ENCODE data around the gene ARX. TPM values are rescaled to one million over a fixed set of nuclear protein-coding genes. Genes with fewer than 3 reads are reported as not detected.
A peak's percentile ranks its signal among the peaks of the same experiment; 100 is the strongest.

Gene ARX
- total RNA-seq, 2 experiments from 2014 or later: not detected

- H3K4me1 Mint-ChIP-seq: peaks cover 11% of the 10 kb centered on the region
- POLR2A ChIA-PET: no interaction called here
- no peak overlapping the region for H3K4me3 Mint-ChIP-seq
- CTCF ChIA-PET: interaction anchor here (1.4 kb wide), 1 partner anchor 11 kb away, joined by 3 read pairs; no protein-coding TSS in a partner anchor
- no peaks in the 10 kb centered on the region for H3K9me3 Mint-ChIP-seq
- H3K36me3 Mint-ChIP-seq (ENCODE audit: low read depth): no peaks in the 10 kb centered on the region
- DNase-seq: no peak
- no peak overlapping the region for H3K27ac Mint-ChIP-seq
- H3K27me3 Mint-ChIP-seq: peaks cover 60% of the 10 kb centered on the region
These were observed 8.1 kb upstream of the ARX start for GRCh38 chrX:25023908-25024307.

- Mint-ChIP-seq H3K36me3 (ENCODE audit: low read depth) (no peaks in the 10 kb centered on the region), H3K27ac (no peak overlapping the region), H3K4me1 (peaks cover 11% of the 10 kb centered on the region), H3K27me3 (peaks cover 68% of the 10 kb centered on the region), H3K4me3 (no peak overlapping the region), H3K9me3 (no peaks in the 10 kb centered on the region)
- CTCF ChIA-PET: interaction anchor here (0.5 to 1.7 kb wide), 2 partner anchors 14 to 105 kb away, joined by 3 to 4 read pairs; no protein-coding TSS in a partner anchor
- POLR2A ChIA-PET: no interaction called here
- DNase-seq: no peak
These were observed 6.9 kb upstream of the ARX start for GRCh38 chrX:25022499-25023325.

GRCh38 chrX:25020905-25021449 lies 5.2 kb upstream of the ARX start:
- H3K27me3 Mint-ChIP-seq: peaks cover 77% of the 10 kb centered on the region
- peak overlapping the region; percentile 27 for H3K4me3 Mint-ChIP-seq
- no peak overlapping the region for H3K27ac Mint-ChIP-seq
- CTCF ChIA-PET: interaction anchor here (1.0 to 2.3 kb wide), 2 partner anchors 10 to 14 kb away, joined by 3 to 13 read pairs; no protein-coding TSS in a partner anchor
- H3K4me1 Mint-ChIP-seq: peaks cover 14% of the 10 kb centered on the region
- H3K36me3 Mint-ChIP-seq (ENCODE audit: low read depth): peaks cover 3% of the 10 kb centered on the region
- POLR2A ChIA-PET: no interaction called here
- no peaks in the 10 kb centered on the region for H3K9me3 Mint-ChIP-seq
- peak; percentile 18 for DNase-seq

GRCh38 chrX:25020391-25020904 lies 4.7 kb upstream of the ARX start:
- H3K4me1 Mint-ChIP-seq: peaks cover 14% of the 10 kb centered on the region
- H3K9me3 Mint-ChIP-seq: no peaks in the 10 kb centered on the region
- no peak overlapping the region for H3K27ac Mint-ChIP-seq

GRCh38 chrX:25019707-25020390 lies 4.1 kb upstream of the ARX start:
- no peaks in the 10 kb centered on the region for H3K9me3 Mint-ChIP-seq
- no peak overlapping the region for H3K27ac Mint-ChIP-seq
- no peak for DNase-seq
- POLR2A ChIA-PET: no interaction called here
- peaks cover 14% of the 10 kb centered on the region for H3K4me1 Mint-ChIP-seq
- H3K27me3 Mint-ChIP-seq: peaks cover 79% of the 10 kb centered on the region
- CTCF ChIA-PET: interaction anchor here (2.3 kb wide), 1 partner anchor 9 kb away, joined by 13 read pairs; no protein-coding TSS in a partner anchor
- peaks cover 3% of the 10 kb centered on the region for H3K36me3 Mint-ChIP-seq (ENCODE audit: low read depth)
- no peak overlapping the region for H3K4me3 Mint-ChIP-seq

More at GRCh38 chrX:25020391-25020904, 4.7 kb upstream of the ARX start:
- ChIA-PET POLR2A (no interaction called here), CTCF (interaction anchor here (2.3 kb wide), 1 partner anchor 9 kb away, joined by 13 read pairs; no protein-coding TSS in a partner anchor)
- no peak for DNase-seq
- peaks cover 3% of the 10 kb centered on the region for H3K36me3 Mint-ChIP-seq (ENCODE audit: low read depth)
- H3K4me3 Mint-ChIP-seq: no peak overlapping the region
- peaks cover 75% of the 10 kb centered on the region for H3K27me3 Mint-ChIP-seq

GRCh38 chrX:25018682-25019081 lies 2.9 kb upstream of the ARX start:
- Mint-ChIP-seq H3K4me3 (no peak overlapping the region), H3K9me3 (no peaks in the 10 kb centered on the region), H3K27me3 (peaks cover 76% of the 10 kb centered on the region), H3K36me3 (ENCODE audit: low read depth) (peaks cover 3% of the 10 kb centered on the region), H3K4me1 (peaks cover 18% of the 10 kb centered on the region), H3K27ac (no peak overlapping the region)
- CTCF ChIA-PET: no interaction called here
- POLR2A ChIA-PET: no interaction called here
- no peak for DNase-seq

- Mint-ChIP-seq H3K9me3 (no peaks in the 10 kb centered on the region), H3K27ac (no peak overlapping the region), H3K27me3 (peaks cover 73% of the 10 kb centered on the region), H3K4me1 (peaks cover 22% of the 10 kb centered on the region), H3K4me3 (no peak overlapping the region), H3K36me3 (ENCODE audit: low read depth) (peaks cover 3% of the 10 kb centered on the region)
- no peak for DNase-seq
- ChIA-PET CTCF (no interaction called here), POLR2A (no interaction called here)
These were observed 2.0 kb upstream of the ARX start for GRCh38 chrX:25017667-25018247.

- H3K4me3 Mint-ChIP-seq: no peak overlapping the region
- DNase-seq: no peak
- peak overlapping the region; percentile 46 for H3K27ac Mint-ChIP-seq
- POLR2A ChIA-PET: no interaction called here
- H3K9me3 Mint-ChIP-seq: no peaks in the 10 kb centered on the region
- peaks cover 73% of the 10 kb centered on the region for H3K27me3 Mint-ChIP-seq
- CTCF ChIA-PET: no interaction called here
- peaks cover 3% of the 10 kb centered on the region for H3K36me3 Mint-ChIP-seq (ENCODE audit: low read depth)
- peaks cover 20% of the 10 kb centered on the region for H3K4me1 Mint-ChIP-seq
These were observed 1.3 kb upstream of the ARX start for GRCh38 chrX:25016938-25017598.

GRCh38 chrX:25016361-25016671 lies 551 bp upstream of the ARX start:
- Mint-ChIP-seq H3K4me1 (peaks cover 14% of the 10 kb centered on the region), H3K27me3 (peaks cover 70% of the 10 kb centered on the region), H3K27ac (peak overlapping the region; percentile 46), H3K4me3 (no peak overlapping the region), H3K9me3 (no peaks in the 10 kb centered on the region), H3K36me3 (ENCODE audit: low read depth) (peaks cover 3% of the 10 kb centered on the region)
- POLR2A ChIA-PET: no interaction called here
- DNase-seq: no peak
- CTCF ChIA-PET: interaction anchor here (0.6 kb wide), 1 partner anchor 329 kb away, joined by 3 read pairs; no protein-coding TSS in a partner anchor

GRCh38 chrX:25014366-25014838 lies 1.4 kb downstream of the ARX start:
- Mint-ChIP-seq H3K4me1 (peaks cover 13% of the 10 kb centered on the region), H3K27me3 (peaks cover 76% of the 10 kb centered on the region), H3K4me3 (peak overlapping the region; percentile 50), H3K27ac (no peak overlapping the region), H3K36me3 (ENCODE audit: low read depth) (peaks cover 3% of the 10 kb centered on the region), H3K9me3 (no peaks in the 10 kb centered on the region)
- ChIA-PET CTCF (no interaction called here), POLR2A (no interaction called here)
- no peak for DNase-seq

- Mint-ChIP-seq H3K27ac (no peak overlapping the region), H3K4me3 (peak overlapping the region; percentile 50), H3K4me1 (peaks cover 13% of the 10 kb centered on the region), H3K27me3 (peaks cover 78% of the 10 kb centered on the region), H3K9me3 (no peaks in the 10 kb centered on the region), H3K36me3 (ENCODE audit: low read depth) (peaks cover 3% of the 10 kb centered on the region)
- POLR2A ChIA-PET: no interaction called here
- CTCF ChIA-PET: no interaction called here
- no peak for DNase-seq
These were observed 2.0 kb downstream of the ARX start for GRCh38 chrX:25013632-25014365.
